IPS DF 6.9 (cell line): ENCODE data around the gene SNX13.
A peak's percentile ranks its signal among the peaks of the same experiment; 100 is the strongest.

Experiments used
- DNase-seq: peaks from one replicate; pipeline ENCODE4 v3.0.0-alpha.2; 2013; ENCODE audit warnings: low read depth, low spot score
- H3K27ac ChIP-seq: one replicate; pipeline ENCODE4 v1.5.1; 2013; ENCODE audit warnings: low read length, control low read depth
- H3K27me3 ChIP-seq: 2 replicates; pipeline ENCODE4 v1.6.1; 2013; ENCODE audit warnings: mild to moderate bottlenecking, low read length; ENCODE audit not compliant: control insufficient read depth, insufficient read depth
- H3K36me3 ChIP-seq: 2 replicates; pipeline ENCODE4 v1.6.1; 2013; ENCODE audit warnings: low read length; ENCODE audit not compliant: control insufficient read depth, insufficient read depth
- H3K4me1 ChIP-seq: 2 replicates; pipeline ENCODE4 v1.6.1; 2013; ENCODE audit warnings: low read length; ENCODE audit not compliant: control insufficient read depth, insufficient read depth
- H3K4me3 ChIP-seq: 2 replicates; pipeline ENCODE4 v1.5.1; 2013; ENCODE audit warnings: mild to moderate bottlenecking, low read length
- H3K9me3 ChIP-seq: 2 replicates; pipeline ENCODE4 v1.6.1; 2013; ENCODE audit warnings: low read length, inconsistent platforms; ENCODE audit not compliant: control insufficient read depth, insufficient read depth
- WGBS: extraction: QIAGEN DNeasy Blood & Tissue Kit; methylation state at CpG from one replicate; pipeline ENCODE4 v1.1.7; 2013; ENCODE audit warnings: mixed read lengths, missing lambda C conversion rate; ENCODE audit not compliant: insufficient read length, insufficient coverage; 5-methylcytosine and 5-hydroxymethylcytosine counted together

Gene SNX13

DNA sequence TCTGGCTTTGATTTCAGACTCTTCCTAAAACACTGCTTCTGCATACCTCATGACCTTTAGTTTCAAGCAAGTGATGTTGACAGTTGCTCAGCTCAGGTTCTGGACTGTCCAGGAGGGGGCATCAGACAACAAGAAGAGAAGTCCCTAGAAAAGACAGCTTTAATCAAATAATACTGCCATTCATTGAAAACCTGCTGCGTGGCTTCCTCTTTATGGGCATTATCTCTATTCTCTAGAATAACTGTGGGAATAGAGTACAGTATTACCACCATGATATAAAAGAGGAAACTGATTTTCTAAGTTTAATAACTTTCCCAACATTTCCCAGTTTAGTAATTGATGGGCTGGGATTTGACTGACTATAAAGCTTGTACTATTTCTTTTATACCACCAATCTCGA is 170.4 kb downstream of the SNX13 start:
- Histone ChIP-seq H3K4me3 (no peak overlapping the region), H3K4me1 (peaks cover 3% of the 10 kb centered on the region; the same call in 1 of the 2 replicates), H3K9me3 (no peaks in the 10 kb centered on the region), H3K27ac (no peak overlapping the region), H3K27me3 (no peaks in the 10 kb centered on the region), H3K36me3 (no peaks in the 10 kb centered on the region)
- WGBS, result no CpG with 5 or more reads among the region's 2 CpGs
- peak; percentile 35 for DNase-seq

DNA sequence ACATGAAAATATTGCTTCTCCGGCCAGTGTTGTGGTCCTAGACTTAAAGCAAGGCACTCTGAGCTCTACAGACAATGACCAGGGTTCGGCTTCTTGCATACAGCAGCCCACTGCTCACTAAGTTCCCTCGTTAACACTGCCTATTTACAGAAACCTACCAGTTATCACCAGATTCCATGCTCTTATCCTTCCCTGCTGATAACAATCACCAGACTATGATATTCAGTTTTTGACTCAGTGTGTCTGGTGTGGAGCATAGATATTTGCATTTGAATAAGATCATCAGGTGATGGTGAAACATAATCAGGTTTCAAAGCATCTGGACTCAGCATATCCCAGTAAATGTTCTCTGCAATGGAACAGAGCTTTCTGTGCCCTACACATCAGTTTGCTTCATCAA is 182.3 kb downstream of the SNX13 start:
- DNase-seq, result no peak
- no peak overlapping the region for H3K27ac ChIP-seq
- H3K36me3 ChIP-seq, result no peaks in the 10 kb centered on the region
- H3K4me3 ChIP-seq, result no peak overlapping the region
- no peaks in the 10 kb centered on the region for H3K4me1 ChIP-seq
- no peaks in the 10 kb centered on the region for H3K27me3 ChIP-seq
- no CpG with 5 or more reads among the region's 3 CpGs for WGBS
- H3K9me3 ChIP-seq, result no peaks in the 10 kb centered on the region

GRCh38 chr7:17746020-17746530 is 194.2 kb downstream of the SNX13 start:
- no CpG with 5 or more reads among the region's 2 CpGs for WGBS
- no peak overlapping the region for H3K27ac ChIP-seq
- no peaks in the 10 kb centered on the region for H3K4me1 ChIP-seq
- H3K9me3 ChIP-seq, result no peaks in the 10 kb centered on the region
- no peaks in the 10 kb centered on the region for H3K36me3 ChIP-seq
- no peak for DNase-seq
- no peak overlapping the region for H3K4me3 ChIP-seq
- H3K27me3 ChIP-seq, result no peaks in the 10 kb centered on the region

GRCh38 chr7:17745610-17746009 is 194.7 kb downstream of the SNX13 start:
- Histone ChIP-seq H3K9me3 (no peaks in the 10 kb centered on the region), H3K4me3 (no peak overlapping the region), H3K27ac (no peak overlapping the region), H3K36me3 (no peaks in the 10 kb centered on the region), H3K4me1 (no peaks in the 10 kb centered on the region), H3K27me3 (no peaks in the 10 kb centered on the region)
- no peak for DNase-seq

- no peak for DNase-seq
Observed at GRCh38 chr7:17743316-17743715, 197.0 kb downstream of the SNX13 start.

GRCh38 chr7:17741426-17741825 is 198.9 kb downstream of the SNX13 start:
- H3K27me3 ChIP-seq, result no peaks in the 10 kb centered on the region
- no peaks in the 10 kb centered on the region for H3K36me3 ChIP-seq
- WGBS, result no CpG with 5 or more reads among the region's 2 CpGs
- H3K27ac ChIP-seq, result no peak overlapping the region
- DNase-seq, result no peak
- H3K4me3 ChIP-seq, result no peak overlapping the region
- no peaks in the 10 kb centered on the region for H3K9me3 ChIP-seq
- H3K4me1 ChIP-seq, result no peaks in the 10 kb centered on the region

More at GRCh38 chr7:17743316-17743715, 197.0 kb downstream of the SNX13 start:
- H3K27me3 ChIP-seq, result no peaks in the 10 kb centered on the region
- H3K36me3 ChIP-seq, result no peaks in the 10 kb centered on the region
- H3K4me1 ChIP-seq, result no peaks in the 10 kb centered on the region
- no peak overlapping the region for H3K4me3 ChIP-seq
- WGBS, result no CpG with 5 or more reads among the region's 3 CpGs
- H3K9me3 ChIP-seq, result no peaks in the 10 kb centered on the region
- H3K27ac ChIP-seq, result no peak overlapping the region
